Neuronal stem cell (in vitro differentiated cells): ENCODE measurements around the gene CBR4. TPM values are rescaled to one million over a fixed set of nuclear protein-coding genes. Genes with fewer than 3 reads are reported as not detected.

Experiments
- DNase-seq: peaks from one replicate; pipeline ENCODE4 v3.0.0-alpha.2; 2013; ENCODE audit warnings: low spot score
- H2AFZ ChIP-seq: one replicate; pipeline ENCODE4 v1.6.1; 2013; ENCODE audit warnings: mild to moderate bottlenecking, low read length, inconsistent platforms
- H2AK5ac ChIP-seq: 2 replicates; pipeline ENCODE4 v1.6.1; 2013; ENCODE audit warnings: low read depth, mild to moderate bottlenecking, inconsistent platforms, low read length, moderate library complexity, mixed read lengths
- H2BK120ac ChIP-seq: 2 replicates; pipeline ENCODE4 v1.6.1; 2013; ENCODE audit warnings: low read depth, mild to moderate bottlenecking, inconsistent platforms, low read length, moderate library complexity, mixed read lengths
- H2BK12ac ChIP-seq: one replicate; pipeline ENCODE4 v1.6.1; 2013; ENCODE audit warnings: low read length, inconsistent platforms
- H2BK15ac ChIP-seq: 2 replicates; pipeline ENCODE4 v1.6.1; 2013; ENCODE audit warnings: mild to moderate bottlenecking, low read length, inconsistent platforms, mixed read lengths
- H2BK5ac ChIP-seq: one replicate; pipeline ENCODE4 v1.6.1; 2013; ENCODE audit warnings: inconsistent platforms, mild to moderate bottlenecking, low read length, moderate library complexity
- H3K14ac ChIP-seq: one replicate; pipeline ENCODE4 v1.6.1; 2013; ENCODE audit warnings: low read length, inconsistent platforms
- H3K18ac ChIP-seq: 2 replicates; pipeline ENCODE4 v1.6.1; 2013; ENCODE audit warnings: low read length, inconsistent platforms
- H3K23ac ChIP-seq: 2 replicates; pipeline ENCODE4 v1.6.1; 2013; ENCODE audit warnings: low read depth, mild to moderate bottlenecking, mixed read lengths, low read length, inconsistent platforms; ENCODE audit not compliant: poor library complexity
- H3K27ac ChIP-seq: replicated peaks from 3 replicates; pipeline ENCODE4 v1.5.1; 2013; ENCODE audit warnings: low read length, inconsistent platforms
- H3K27me3 ChIP-seq, 3 experiments: 2 replicates each; pipeline ENCODE4 v1.6.1; 2013; ENCODE audit warnings: low read length in 3 of 3, mild to moderate bottlenecking in 2 of 3, inconsistent platforms in 1 of 3, low read depth in 1 of 3, mixed read lengths in 1 of 3, moderate library complexity in 1 of 3; ENCODE audit not compliant: control insufficient read depth in 3 of 3, insufficient read depth in 3 of 3
- H3K36me3 ChIP-seq, 2 donors: replicated peaks in 1 of 2; 2 replicates each; pipeline ENCODE4 v1.6.1; 2013; ENCODE audit warnings: low read length in 2 of 2; ENCODE audit not compliant: control insufficient read depth in 2 of 2, insufficient read depth in 2 of 2
- H3K4ac ChIP-seq: 2 replicates; pipeline ENCODE4 v1.6.1; 2013; ENCODE audit warnings: inconsistent platforms, mild to moderate bottlenecking, low read length, moderate library complexity
- H3K4me1 ChIP-seq, 2 donors: 1 replicate in 1 of 2; 2 replicates in 1 of 2; pipeline ENCODE4 v1.6.1; 2013; ENCODE audit warnings: low read length in 2 of 2, low read depth in 1 of 2; ENCODE audit not compliant: control insufficient read depth in 2 of 2, insufficient read depth in 1 of 2
- H3K4me2 ChIP-seq: one replicate; pipeline ENCODE4 v1.6.1; 2013; ENCODE audit warnings: mild to moderate bottlenecking, low read length, inconsistent platforms; ENCODE audit not compliant: insufficient read depth, poor library complexity, severe bottlenecking
- H3K4me3 ChIP-seq, 2 donors: 2 replicates each; pipeline ENCODE4 v1.5.1; 2013; ENCODE audit warnings: low read length in 2 of 2, mild to moderate bottlenecking in 2 of 2, inconsistent platforms in 1 of 2, moderate library complexity in 1 of 2
- H3K79me1 ChIP-seq: one replicate; pipeline ENCODE4 v1.6.1; 2013; ENCODE audit warnings: low read depth, mild to moderate bottlenecking, inconsistent platforms, low read length, moderate library complexity
- H3K9ac ChIP-seq: one replicate; pipeline ENCODE4 v1.6.1; 2013; ENCODE audit warnings: mild to moderate bottlenecking, low read depth, low read length, inconsistent platforms; ENCODE audit not compliant: poor library complexity
- H3K9me3 ChIP-seq, 2 donors: replicated peaks in 1 of 2; 2 replicates each; pipeline versions ENCODE3 to v1.6.1; 2013; ENCODE audit warnings: low read length in 2 of 2, mild to moderate bottlenecking in 2 of 2, inconsistent platforms in 1 of 2, low read depth in 1 of 2, mixed read lengths in 1 of 2, moderate library complexity in 1 of 2; ENCODE audit not compliant: control insufficient read depth in 2 of 2, insufficient read depth in 1 of 2
- H4K8ac ChIP-seq: one replicate; pipeline ENCODE4 v1.6.1; 2013; ENCODE audit warnings: low read depth, mild to moderate bottlenecking, inconsistent platforms, low read length, moderate library complexity
- H4K91ac ChIP-seq: one replicate; pipeline ENCODE4 v1.6.1; 2013; ENCODE audit warnings: low read length, low read depth, mild to moderate bottlenecking, inconsistent platforms; ENCODE audit not compliant: poor library complexity
- WGBS, 2 donors: extraction: QIAGEN DNeasy Blood & Tissue Kit; methylation state at CpG; one replicate each; pipeline ENCODE4 v1.1.7; 2013; ENCODE audit warnings: missing lambda C conversion rate in 2 of 2, mixed read lengths in 1 of 2; ENCODE audit not compliant: insufficient read length in 2 of 2, insufficient replicate concordance in 1 of 2; ENCODE audit errors: extremely low coverage in 2 of 2; 5-methylcytosine and 5-hydroxymethylcytosine counted together
- polyA plus RNA-seq, 2 experiments: library from polyadenylated mRNA; stranded (reverse); fragments of 200-250 nt; gene quantifications; one replicate each; pipeline ENCODE4 v1.2.3, GENCODE V29; 2013

Gene CBR4
- polyA plus RNA-seq (2013, experiment 1 of 2) = 21.2 TPM
- polyA plus RNA-seq (2013, experiment 2 of 2) = 22.2 TPM

GRCh38 chr4:169010125-169011023 lies at the start of gene CBR4:
CBR4 (minus strand) TSS chr4:169010255; CDS start chr4:169010089, 166 bp downstream.
- Histone ChIP-seq H2BK15ac (peak within 1 kb of the TSS; percentile 55), H3K4me3 (peak within 1 kb of the TSS; percentile 86 to 94), H3K14ac (peak within 1 kb of the TSS; percentile 63), H3K79me1 (no peaks in the 10 kb centered on the region), H3K36me3 (peaks cover 1 to 16% of the 10 kb centered on the region in 2 donors), H3K18ac (peak within 1 kb of the TSS; percentile 94), H3K9ac (peak within 1 kb of the TSS; percentile 91), H3K27me3 (peaks cover 0 to 5% (median 0%) of the 10 kb centered on the region in 3 experiments), H2AFZ (peak within 1 kb of the TSS; percentile 94), H3K4ac (peak within 1 kb of the TSS; percentile 31), H3K4me2 (peak within 1 kb of the TSS; percentile 92), H2BK120ac (no peak within 1 kb of the TSS), H2BK5ac (peak within 1 kb of the TSS; percentile 50), H2BK12ac (no peak within 1 kb of the TSS), H3K23ac (peak within 1 kb of the TSS; percentile 68), H3K9me3 (no peaks in the 10 kb centered on the region), H2AK5ac (peak within 1 kb of the TSS; percentile 79), H4K91ac (no peak within 1 kb of the TSS), H3K4me1 (peaks cover 4 to 7% of the 10 kb centered on the region in 2 donors), H3K27ac (peak within 1 kb of the TSS; percentile 71), H4K8ac (no peak within 1 kb of the TSS)
- DNase-seq = peak; percentile 97
- no CpG with 5 or more reads among the region's 54 CpGs for whole genome bisulfite sequencing, 2 donors

- Histone ChIP-seq H2BK12ac (no peak overlapping the region), H3K4ac (no peak overlapping the region), H3K27ac (no peak overlapping the region), H3K9ac (no peak overlapping the region), H2AK5ac (no peak overlapping the region), H2AFZ (peak overlapping the region; percentile 69), H3K4me3 (no peak overlapping the region), H2BK5ac (no peak overlapping the region), H3K18ac (no peak overlapping the region), H3K79me1 (no peaks in the 10 kb centered on the region), H3K9me3 (no peaks in the 10 kb centered on the region), H3K4me2 (no peak overlapping the region), H3K27me3 (no peaks in the 10 kb centered on the region), H2BK120ac (no peak overlapping the region), H3K23ac (no peak overlapping the region), H3K36me3 (no peaks in the 10 kb centered on the region), H3K14ac (no peak overlapping the region), H4K8ac (no peak overlapping the region), H3K4me1 (peaks cover 0 to 2% of the 10 kb centered on the region in 2 donors), H4K91ac (no peak overlapping the region), H2BK15ac (peak overlapping the region; percentile 13)
- no peak for DNase-seq
- no CpG with 5 or more reads among the region's 22 CpGs for WGBS, 2 donors
Measured at GRCh38 chr4:169059306-169060211, 49.5 kb upstream of the CBR4 start.

GRCh38 chr4:169058312-169058711 lies 48.3 kb upstream of the CBR4 start:
- Histone ChIP-seq H2BK5ac (no peak overlapping the region), H3K27me3 (no peaks in the 10 kb centered on the region), H3K9me3 (no peaks in the 10 kb centered on the region), H3K14ac (no peak overlapping the region), H3K4me2 (no peak overlapping the region), H4K91ac (no peak overlapping the region), H3K4me1 (peaks cover 0 to 2% of the 10 kb centered on the region in 2 donors), H3K18ac (no peak overlapping the region), H4K8ac (no peak overlapping the region), H2AK5ac (no peak overlapping the region), H3K4me3 (no peak overlapping the region), H3K27ac (no peak overlapping the region), H2AFZ (no peak overlapping the region), H3K23ac (no peak overlapping the region), H2BK120ac (no peak overlapping the region), H2BK12ac (no peak overlapping the region), H3K79me1 (no peaks in the 10 kb centered on the region), H2BK15ac (no peak overlapping the region), H3K4ac (no peak overlapping the region), H3K9ac (no peak overlapping the region), H3K36me3 (no peaks in the 10 kb centered on the region)
- DNase-seq = no peak
- WGBS, 2 donors = no CpG with 5 or more reads among the region's 7 CpGs
